ENCODE results near the gene MAGOHB.
"Not testable (repeated sequence)": the region's sequence is repeated elsewhere in the genome, so short reads cannot be mapped to it uniquely, and the experiment has no call there.

Gene MAGOHB

DNA sequence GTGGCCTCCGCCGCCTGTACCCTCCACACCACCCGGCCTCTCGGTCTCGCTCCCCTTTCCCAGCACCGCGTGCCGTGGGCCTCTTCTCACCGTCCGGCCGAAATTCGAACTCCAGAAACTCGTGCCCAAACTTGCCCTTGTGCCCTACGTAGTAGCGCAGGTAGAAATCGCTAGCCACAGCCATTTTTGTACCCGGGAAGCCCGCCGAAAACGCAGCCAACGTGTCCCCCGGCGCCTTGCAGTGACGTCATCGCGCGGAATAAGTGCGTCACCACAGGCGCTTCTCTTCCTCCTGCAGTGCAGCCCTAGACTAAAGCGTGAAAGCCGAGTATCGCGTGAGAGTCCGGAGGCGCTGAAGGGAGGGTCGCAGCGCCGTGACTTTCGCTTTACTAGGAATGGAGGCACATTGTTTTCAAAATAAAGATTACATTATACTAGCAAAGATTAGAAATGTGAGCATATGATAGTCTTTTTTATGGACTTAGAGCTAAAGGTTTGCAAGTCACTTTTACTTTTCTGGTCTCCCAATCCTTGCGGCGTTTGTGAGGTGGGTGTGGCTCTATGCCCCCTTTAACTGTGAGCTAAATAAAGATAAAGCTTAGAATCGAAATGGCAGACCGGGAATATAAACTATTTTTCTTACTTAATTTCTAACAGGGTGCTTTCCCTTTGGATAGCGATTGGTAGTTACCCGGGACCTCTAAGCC, at the start of gene MAGOHB:
TSS of gene MAGOHB (minus strand) at position 261 of the 707 bp plus-strand sequence. CDS start at position 184, 77 bp downstream.
- peak; percentile 73 for FAIRE-seq

DNA sequence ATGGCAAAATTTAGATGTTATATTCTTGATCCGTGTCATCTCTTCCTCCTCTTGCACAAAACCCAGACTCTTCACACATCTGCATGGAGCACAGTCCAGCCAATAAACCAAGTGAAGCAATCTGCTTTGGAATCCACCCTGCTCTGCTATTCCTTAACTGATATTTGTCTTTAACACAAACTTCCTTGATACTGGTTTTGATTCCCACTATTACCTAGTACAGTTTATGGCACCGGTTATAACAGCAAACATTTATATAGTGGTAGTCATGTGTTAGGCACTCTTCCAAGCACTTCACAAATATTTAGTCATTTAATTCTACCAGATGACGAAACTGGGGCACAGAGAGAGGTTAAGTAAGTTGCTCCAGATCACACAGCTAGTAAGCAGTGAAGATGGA, 47.9 kb upstream of the MAGOHB start:
- peak; percentile 93 for FAIRE-seq

DNA sequence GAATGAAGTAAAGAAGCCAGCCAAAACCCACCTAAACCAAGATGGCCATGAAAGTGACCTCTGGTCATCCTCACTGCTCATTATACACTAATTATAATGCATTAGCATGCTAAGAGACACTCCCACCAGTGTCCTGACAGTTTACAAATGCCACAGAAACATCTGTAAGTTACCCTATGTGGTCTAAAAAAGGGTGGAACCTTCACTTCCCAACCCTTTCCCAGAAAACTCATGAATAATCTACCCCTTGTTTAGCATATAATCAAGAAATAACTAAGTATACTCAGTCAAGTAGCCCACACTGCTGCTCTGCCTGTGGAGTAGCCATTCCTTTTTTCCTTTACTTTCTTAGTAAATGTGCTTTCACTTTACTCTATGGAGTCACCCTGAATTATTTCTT, 40.6 kb upstream of the MAGOHB start:
- no peak for FAIRE-seq

DNA sequence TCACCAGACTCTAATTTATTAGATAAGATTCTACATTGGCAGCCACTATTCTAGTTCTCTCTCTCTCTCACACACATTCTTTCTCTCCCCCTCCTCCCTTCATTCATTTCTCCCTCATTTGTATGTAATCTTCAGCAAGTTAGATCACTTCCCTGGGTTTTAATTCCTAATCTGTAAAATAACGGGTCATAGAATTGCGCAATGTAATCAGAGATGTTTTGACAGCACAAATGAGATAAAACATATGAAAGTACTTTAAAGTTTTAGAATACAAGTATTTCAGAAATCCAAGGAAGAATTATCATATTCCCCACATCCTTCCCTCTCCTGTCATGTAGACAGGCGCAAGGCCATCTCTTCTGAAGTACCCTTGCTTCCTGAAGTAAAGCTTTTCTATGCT, 38.8 kb upstream of the MAGOHB start:
- FAIRE-seq, result no peak

DNA sequence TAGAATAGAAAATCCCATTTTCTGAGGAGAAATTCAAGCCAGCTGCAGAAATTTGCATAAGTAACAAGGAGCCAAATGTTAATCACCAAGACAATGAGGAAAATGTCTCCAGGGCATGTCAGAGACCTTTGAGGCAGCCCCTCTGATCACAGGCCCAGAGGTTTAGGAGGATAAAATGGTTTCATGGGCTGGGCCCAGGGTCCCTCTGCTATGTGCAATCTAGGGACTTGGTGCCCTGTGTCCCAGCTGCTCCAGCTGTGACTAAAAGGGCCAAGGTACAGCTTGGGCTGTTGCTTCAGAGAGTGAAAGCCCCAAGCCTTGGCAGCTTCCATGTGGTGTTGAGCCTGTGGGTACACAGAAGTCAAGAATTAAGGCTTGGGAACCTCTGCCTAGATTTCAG, 33.2 kb upstream of the MAGOHB start:
- FAIRE-seq, result not testable (repeated sequence)

DNA sequence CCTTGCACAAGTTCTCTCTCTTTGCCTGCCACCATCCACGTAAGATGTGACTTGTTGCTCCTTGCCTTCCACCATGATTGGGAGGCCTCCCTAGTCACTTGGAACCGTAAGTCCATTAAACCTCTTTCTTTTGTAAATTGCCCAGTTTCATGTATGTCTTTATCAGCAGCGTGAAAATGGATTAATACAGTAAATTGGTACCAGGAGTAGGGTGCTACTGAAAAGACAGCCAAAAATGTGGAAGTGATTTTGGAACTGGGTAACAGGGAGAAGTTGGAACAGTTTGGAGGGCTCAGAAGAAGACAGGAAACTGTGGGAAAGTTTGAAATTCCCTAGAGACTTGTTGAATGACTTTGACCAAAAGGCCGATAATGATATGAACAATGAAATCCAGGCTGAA, 32.5 kb upstream of the MAGOHB start:
- FAIRE-seq, result no peak

DNA sequence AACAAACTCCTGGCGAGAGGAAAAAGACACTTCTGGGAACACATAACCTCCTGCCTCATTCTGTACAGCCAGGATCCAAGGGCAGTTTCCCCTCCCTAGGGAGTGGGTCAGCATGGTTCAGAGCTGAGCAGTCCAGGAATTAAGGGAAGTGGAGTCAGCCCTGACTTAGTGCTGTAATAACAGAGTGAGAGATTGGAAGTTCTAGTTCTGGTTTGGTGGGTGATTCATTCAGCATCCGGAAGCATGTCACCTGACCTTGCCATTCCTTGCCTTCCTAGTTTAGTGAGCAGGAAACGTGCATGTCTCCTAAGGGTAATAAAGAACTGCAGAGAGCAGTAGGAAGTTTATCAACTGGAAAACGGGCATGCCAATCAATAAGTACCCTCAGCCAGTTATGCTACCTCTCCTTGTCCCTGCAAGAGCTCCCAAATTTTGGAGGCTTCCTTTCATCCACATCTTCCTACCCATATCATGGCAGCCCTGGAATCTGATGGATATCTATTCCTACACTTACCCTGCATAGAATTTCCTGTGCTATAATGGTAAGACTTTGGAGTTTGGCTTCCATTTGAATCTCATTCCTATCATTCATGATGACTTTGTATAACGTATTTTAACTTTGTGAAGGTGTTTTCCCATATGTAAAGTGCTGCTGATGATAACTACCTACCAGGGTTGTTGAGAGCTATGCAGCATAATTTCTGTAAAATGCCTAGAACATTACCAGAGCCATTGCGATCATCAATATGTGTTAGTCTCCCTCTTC, 28.5 kb upstream of the MAGOHB start:
- FAIRE-seq, result no peak

DNA sequence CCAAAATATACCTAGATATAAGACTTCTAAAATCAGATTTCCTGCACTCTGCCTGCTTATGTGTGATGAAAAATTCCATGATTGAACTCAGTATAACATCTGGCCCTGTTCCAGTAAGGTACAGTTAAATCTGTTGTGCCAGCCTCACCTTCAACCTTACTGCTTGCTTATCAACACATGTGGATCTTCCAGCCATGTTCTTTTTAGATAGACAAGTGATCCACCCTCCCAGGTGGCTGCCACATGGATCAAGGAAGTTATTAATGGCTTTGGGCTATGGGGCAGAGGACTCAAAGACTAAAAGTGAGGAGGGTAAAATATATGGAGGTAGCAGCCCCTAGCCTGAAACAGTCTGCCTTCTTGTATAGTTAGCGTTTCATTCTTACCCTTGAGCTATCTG, 25.3 kb upstream of the MAGOHB start:
- FAIRE-seq, result no peak

DNA sequence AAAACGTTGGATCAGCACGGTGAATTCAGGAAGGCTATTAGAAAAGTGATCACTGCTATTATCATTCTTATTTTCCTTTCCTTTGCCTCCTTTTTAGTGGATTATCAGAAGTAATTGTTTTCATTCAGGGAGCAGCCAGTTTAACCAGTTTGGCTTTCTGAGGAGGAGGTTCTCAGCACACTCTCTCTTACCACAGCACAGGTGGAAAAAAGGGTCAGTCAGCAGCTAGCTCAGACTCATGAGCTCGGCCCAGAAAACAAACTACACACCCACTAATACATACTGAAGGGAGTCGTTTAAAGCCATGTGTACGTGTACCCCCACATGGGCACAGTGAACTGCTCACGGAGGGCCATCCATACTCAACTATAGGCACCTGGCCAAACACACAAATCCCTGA, 23.2 kb upstream of the MAGOHB start:
- FAIRE-seq, result no peak

DNA sequence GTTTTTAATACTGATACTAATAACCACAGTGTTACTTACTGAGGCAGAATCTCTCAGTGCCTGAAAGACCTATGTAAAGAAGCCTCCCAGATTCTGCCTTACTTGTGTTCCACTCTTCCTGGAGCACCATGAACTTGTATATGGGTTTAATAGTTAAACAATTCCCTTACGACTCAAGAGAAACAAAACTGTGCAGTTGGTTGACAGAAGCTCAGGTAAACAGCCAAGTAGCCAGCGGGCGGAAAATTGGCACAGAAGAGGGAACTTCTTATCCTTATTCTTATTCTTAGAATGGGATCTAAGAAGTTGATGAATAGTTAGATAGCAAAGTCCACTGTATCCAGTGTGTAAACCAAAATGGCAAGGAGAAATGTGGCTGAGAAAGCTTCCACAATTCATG, 22.7 kb upstream of the MAGOHB start:
- FAIRE-seq, result no peak

DNA sequence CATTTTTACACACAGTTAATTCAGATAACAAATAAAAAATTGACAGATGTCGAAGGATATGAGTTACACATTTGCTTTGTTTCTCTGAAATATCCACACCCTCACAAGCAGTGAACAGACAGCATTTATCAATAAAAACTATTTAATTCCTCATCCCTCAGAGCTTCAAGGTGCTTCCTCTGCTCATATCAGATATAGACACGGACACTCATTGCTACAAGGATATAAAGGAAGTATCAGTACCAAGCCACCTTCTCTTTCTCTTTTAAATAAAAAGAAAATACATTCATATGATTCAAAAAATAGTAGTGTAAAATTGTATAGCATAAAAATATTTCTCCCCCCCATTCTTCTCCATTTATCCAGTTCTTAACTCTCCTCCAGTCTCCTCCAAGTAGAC, 21.9 kb upstream of the MAGOHB start:
- no peak for FAIRE-seq

DNA sequence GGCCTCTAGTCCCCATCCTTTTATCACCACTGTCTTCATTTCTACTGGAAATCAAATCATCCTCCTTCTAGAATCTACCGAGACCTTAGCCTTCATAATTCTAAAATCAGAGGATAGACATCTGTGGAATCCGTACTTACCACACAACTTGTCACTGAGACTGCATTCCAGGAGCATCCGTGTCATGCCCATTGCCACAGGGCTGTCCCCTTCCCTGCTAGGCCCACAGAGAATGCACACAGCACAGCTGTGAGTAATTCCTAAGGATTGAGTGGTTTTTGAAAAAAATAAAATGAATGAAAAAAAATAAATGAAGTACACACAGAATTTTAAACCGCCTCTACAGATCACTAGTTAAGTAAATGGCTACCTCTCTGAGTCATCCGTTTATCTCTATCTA, 21.0 kb upstream of the MAGOHB start:
- no peak for FAIRE-seq

DNA sequence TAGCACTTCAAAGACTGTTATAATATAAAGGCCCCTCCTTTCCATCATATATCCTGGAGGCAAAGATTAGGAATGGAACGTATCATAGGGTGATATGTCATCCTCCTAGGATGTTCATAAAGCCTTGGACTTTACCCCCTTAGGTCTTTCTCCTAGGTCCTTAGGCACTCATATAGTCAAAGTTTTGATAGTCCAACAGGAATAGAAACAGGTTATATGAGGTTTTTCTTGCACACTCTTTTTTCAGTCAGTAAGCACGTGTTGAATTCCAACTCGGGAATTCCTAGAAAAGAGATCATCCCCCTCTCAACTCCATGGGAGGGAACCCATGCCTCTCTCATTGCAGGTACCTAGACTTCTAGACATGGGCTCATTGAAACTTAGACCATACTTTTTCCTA, 20.1 kb upstream of the MAGOHB start:
- FAIRE-seq, result no peak

DNA sequence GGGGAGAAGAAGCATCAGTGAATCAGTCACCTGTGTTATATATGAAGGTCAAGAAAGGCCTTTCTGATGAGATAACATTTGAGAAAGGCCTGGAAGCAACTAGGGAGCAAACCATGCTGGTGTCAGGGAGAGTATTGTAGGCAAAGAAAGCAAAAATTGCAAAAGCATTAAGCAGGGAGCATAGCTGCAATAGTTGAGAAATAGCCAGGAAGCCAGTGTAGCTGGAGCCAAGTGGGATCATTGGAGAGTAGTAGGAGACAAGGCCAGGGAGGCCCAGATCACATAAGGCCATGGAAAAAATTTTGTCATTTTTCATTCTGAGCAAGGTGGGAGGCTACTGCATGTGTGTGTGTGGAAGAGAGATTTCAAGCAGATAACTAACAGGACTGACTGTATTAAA, 18.8 kb upstream of the MAGOHB start:
- no peak for FAIRE-seq

DNA sequence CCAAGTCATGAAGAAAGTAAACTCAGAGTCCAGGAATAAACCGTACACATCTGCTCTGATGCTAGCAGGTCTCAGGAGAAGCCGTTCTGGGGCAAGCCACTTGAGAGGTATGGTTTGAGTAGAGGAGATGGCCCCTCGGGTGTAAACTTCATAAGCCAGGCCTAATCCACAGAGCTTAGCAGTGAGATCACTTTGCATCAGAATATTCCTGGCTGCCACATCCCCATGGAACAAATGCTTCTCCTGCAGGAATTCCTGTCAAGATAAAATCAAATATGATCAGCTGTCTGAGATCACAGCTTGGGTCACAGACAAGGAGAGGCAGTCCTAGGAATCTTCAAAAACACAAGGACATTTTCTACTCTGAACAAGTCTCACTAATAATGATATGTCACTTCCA, 11.2 kb upstream of the MAGOHB start:
- no peak for FAIRE-seq

DNA sequence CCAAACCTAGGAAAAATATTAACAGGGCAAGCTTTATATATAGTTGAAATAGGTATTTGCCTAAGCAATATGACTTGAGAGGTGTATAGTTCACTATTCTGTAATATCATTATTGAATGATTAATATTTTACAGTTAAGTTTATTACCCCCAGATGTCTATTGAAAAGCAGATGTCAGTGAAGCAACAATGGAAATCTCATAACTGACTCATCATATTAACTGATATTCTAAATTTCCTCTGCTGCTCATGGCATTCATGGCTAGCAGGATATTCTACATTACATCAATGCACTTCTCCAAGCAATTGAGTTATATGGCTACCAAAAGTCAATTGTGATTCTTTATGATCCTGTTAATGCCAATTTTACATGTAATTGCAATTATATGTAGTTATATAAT, 9.7 kb upstream of the MAGOHB start:
- no peak for FAIRE-seq

DNA sequence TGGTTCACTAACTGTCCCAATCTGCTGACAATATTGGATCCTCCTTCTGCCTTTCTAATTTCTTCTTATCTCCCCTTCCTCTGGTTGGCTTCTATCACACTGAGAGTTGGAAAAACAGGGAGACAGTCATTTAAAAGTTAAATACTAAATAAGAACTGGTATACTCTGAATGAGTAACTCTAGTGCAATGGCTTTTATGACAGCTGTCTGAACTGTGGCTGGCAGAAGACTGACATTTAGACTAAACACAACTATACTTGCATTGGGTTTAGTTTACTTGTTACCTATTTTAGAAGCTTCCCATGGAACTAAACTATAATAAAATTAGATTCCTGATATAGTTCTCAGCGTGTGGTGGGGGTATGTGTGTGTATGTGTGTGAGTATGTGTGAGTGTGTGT, 7.9 kb upstream of the MAGOHB start:
- no peak for FAIRE-seq

DNA sequence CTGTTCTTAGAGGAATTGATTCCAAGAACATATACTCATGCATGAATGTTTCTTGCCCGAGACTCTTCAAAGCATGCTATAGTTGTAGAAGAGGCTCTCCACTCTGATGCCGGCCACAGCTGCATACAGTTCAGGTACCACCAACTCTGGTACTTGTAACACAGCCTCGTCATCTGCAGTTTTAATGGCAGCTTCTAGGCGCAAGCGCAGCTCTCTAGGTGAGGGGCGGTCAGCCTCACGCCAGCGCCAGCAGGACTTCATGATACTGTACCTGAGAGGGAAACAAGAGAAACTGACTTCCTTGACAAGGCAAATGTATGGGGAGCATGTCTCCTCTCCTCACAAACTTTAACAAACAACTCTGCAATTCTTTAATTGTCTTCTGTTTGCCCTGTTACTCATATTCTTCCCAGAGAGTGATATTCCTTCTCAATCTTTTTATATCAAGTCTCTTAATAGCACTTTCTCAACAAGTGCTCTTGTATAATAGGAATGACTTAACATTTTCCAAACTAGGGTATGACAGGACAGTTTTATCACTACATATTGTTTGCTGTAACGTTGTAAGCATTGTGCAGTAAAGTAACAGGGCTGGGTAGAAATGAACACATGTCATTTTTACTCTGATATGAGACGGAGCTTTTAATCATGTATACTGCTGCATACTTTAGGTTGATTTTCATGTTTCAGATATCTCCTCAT, 6.8 kb upstream of the MAGOHB start:
- no peak for FAIRE-seq

DNA sequence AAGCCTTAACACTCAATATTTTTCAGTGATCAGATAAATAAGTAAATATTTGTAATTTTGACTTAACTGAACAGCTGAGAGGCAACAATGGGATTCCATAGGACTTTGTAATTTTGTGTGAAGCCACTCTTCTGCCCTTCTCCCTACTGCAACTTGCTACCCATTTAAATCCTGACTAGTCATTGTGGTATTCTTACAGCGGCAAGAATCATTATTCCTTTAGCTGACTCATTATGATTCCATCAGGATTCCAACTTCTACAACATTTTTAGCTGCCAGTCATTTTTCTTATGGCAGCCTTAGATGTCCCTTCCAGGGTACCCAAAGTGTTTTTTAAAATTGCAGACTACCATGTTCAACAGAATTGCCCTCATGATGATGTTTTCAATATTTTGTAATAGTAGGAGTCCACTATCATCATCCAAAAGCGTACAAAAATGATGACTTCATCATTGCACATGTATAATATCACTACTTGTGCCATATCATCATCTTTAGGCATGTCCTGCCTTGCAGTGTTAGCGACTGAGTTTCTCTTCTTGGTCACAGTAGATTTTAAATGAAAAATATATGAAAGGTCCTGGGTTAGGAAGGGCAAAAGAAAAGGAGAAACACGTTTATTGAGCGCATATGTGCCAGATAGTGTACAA, 5.1 kb upstream of the MAGOHB start:
- FAIRE-seq, result no peak

DNA sequence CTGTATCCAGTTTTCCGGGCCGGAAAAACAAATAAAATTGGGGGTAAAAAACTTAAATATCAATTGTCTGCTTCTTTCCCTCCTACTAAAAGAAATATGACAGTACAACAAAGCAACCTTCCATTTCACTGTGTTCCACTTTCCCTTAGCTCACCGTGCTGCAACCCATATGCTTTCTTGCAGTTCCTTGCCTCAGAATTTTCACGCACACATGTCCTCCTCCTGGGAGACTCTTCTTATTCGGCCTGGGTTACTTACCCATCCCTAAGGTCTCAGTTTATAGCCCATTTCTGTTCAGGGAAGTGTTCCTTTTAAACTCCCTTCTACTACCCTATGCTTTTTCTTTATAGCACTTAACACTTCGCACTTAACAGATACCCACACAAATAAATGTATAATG, 4.5 kb upstream of the MAGOHB start:
- FAIRE-seq, result no peak

DNA sequence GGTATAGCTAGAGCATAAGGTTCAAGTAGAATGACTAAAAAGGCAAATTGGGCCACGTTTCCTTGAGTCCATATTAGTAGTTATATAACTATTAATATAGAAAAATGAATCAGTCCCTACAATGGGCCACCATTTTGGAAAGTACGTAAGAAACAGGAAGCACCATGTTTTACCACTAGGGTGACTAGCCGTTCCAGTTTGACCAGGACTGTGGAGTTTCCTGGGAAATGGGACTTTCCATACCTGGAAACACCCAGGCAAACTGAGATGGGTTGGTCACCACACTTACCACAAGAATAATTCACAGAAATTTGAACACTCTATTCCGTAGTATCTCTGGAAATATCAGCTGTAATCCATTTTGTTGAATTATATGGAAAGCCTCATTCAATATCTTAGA, 2.1 kb upstream of the MAGOHB start:
- FAIRE-seq, result no peak

DNA sequence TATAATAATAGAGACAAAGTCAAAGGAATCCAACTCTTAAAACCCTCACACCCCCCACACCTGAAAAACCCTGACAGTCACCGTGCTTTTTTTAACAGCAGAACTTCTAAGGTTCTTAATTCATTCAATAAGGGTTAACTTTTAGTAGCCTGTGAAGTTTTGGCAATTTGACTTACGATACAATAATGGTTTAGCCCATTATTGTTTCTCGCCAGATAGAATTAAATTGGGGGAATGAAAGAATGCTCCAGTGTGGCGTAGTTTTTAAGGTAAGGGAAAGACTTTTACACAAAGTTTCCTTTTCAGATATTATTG, 604 bp upstream of the MAGOHB start:
- FAIRE-seq, result no peak

DNA sequence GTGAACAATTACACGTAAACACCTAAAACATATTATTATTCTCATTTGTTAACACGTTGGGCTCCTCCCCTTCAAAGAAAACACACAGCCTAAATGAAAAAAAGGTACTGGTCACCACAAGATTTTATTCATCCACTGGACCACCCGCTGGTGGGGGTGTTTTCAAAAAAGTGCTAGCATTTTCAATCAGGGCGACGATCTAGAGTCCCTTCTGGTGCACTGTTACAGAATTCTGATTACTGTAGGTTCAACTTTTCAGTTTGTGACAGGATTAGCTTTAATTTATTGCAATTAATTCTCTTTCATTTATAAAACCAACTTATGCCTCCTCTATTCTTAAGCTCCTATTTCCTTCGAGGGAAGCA, 443 bp downstream of the MAGOHB start:
- FAIRE-seq, result no peak

DNA sequence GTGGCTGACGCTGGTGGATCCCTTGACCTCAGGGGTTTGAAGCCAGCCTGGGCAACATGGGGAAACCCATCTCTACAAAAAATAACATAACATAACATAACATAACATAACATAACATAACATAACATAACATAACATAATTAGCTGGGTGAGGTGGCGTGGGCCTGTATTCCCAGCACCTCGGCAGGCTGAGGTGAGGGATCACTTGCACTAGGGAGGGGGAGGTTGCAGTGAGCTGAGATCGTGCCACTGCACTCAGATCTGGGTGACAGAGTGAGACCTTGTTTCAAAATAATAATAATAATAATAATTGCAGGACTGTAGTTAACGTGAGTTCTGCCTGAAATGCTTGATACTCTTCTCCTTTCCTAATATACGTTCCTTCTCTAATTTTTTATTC, 1.3 kb downstream of the MAGOHB start:
- FAIRE-seq, result no peak

Data from colon (tissue), 2 donors.